ENCODE measurements around the gene MANF.

DNA sequence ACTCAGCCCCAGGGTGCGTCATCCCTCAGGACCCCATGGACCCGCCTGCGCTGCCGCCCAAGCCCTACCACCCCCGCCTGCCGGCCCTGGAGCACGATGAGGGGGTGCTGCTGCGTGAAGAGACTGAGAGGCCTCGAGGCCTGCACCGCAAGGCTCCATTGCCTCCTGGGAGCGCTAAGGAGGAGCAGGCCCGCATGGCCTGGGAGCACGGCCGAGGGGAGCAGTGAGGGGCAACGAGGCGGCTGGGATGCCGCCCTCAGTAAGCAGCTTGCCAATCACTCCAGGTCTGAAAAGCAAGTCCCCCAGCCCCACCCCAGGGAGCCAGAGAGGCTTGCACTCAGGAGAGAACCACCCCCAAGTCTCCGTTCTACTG is 3.8 kb upstream of the MANF start:
- TF ChIP-seq EZH2 (IDR thresholded peaks at IDR 0.05; ENCODE audit: borderline replicate concordance, insufficient read depth, low read depth, low read length, poor library complexity, severe bottlenecking): no peak
- TF ChIP-seq, protein P1, sequence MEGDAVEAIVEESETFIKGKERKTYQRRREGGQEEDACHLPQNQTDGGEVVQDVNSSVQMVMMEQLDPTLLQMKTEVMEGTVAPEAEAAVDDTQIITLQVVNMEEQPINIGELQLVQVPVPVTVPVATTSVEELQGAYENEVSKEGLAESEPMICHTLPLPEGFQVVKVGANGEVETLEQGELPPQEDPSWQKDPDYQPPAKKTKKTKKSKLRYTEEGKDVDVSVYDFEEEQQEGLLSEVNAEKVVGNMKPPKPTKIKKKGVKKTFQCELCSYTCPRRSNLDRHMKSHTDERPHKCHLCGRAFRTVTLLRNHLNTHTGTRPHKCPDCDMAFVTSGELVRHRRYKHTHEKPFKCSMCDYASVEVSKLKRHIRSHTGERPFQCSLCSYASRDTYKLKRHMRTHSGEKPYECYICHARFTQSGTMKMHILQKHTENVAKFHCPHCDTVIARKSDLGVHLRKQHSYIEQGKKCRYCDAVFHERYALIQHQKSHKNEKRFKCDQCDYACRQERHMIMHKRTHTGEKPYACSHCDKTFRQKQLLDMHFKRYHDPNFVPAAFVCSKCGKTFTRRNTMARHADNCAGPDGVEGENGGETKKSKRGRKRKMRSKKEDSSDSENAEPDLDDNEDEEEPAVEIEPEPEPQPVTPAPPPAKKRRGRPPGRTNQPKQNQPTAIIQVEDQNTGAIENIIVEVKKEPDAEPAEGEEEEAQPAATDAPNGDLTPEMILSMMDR (IDR thresholded peaks at IDR 0.05): no peak
